ENCODE results near the gene KLHL29. TPM values are rescaled to one million over a fixed set of nuclear protein-coding genes. Genes with fewer than 3 reads are reported as not detected.

KLHL29 gene
- total RNA-seq, 1 donor, result 14.7 TPM

DNA sequence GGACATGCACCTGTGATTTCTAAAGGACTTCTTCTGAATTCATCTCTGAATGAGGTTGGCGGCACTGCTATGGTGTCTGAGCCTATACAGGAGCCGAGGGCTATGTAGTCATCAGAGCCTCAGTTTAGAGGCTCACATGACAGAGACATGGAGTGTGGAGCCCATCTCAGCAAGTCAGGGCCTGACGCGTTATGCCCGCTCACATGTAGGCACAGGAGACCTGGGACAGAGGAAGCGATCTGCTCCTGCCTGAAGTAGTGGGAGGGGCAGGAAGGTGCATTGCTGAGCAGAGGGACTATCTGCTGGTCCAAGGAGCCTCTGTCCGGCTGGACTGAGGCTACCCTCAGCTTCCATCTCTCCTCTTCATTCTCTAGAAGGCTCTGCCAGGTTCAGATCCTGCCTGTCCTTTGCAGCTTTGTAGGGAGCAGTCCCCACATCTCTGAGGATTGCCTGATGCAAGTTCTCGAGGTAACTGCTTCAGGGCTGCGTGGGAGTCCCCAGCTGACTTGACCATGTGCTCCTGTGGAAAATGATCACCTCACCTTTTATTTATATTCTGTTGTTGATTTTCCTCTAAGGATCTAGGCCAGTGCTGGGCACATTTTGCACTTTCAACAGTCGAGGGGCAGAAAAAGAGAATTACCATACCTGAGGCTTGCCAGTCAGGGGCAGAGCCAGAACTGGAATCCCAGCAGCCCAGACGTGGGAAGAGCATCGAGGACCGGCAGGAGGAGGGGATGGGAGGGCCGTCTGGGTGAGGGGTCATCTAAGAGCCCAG is 16.6 kb downstream of the KLHL29 start:
- DNase-seq (ENCODE audit: low read depth), result no peak
- no peak for TF ChIP-seq CTCF (IDR thresholded peaks at IDR 0.05; ENCODE audit: insufficient read depth, low read depth, low read length)
- no peak overlapping the region for H3K4me3 ChIP-seq (ENCODE audit: low read depth, low read length)

GRCh38 chr2:23402205-23402740 is 17.3 kb downstream of the KLHL29 start:
- DNase-seq (ENCODE audit: low read depth), result no peak
- no peak for TF ChIP-seq CTCF (IDR thresholded peaks at IDR 0.05; ENCODE audit: insufficient read depth, low read depth, low read length)

DNA sequence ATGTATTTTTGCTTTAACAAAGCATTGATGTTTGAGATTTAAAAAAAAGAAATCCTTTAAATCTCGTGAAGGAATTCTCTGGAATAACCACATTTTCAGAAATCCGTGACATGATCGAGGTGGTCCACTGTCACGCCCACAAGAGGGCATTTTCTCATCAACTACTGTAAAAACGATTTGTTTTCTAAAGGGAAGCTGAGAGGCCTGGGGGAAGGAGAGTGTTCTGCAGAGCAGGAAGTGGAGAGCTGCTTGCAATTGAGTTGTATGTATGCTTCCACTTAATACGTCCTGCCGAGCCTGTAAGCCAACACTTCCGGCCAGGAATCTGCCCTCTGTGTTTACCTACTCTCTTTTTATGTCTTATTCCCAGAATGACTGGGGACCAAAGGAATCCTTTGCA is 19.4 kb downstream of the KLHL29 start:
- DNase-seq (ENCODE audit: low read depth), result peak; percentile 84
- no peak overlapping the region for H3K4me3 ChIP-seq (ENCODE audit: low read depth, low read length)
- TF ChIP-seq CTCF (IDR thresholded peaks at IDR 0.05; ENCODE audit: insufficient read depth, low read depth, low read length), result peak; percentile 27

More at GRCh38 chr2:23402205-23402740, 17.3 kb downstream of the KLHL29 start:
- no peak overlapping the region for H3K4me3 ChIP-seq (ENCODE audit: low read depth, low read length)

- no peak for DNase-seq (ENCODE audit: low read depth)
- no peak overlapping the region for H3K4me3 ChIP-seq (ENCODE audit: low read depth, low read length)
- TF ChIP-seq CTCF (IDR thresholded peaks at IDR 0.05; ENCODE audit: insufficient read depth, low read depth, low read length), result no peak
These were observed 24.3 kb downstream of the KLHL29 start for GRCh38 chr2:23409248-23409647.

- no peak overlapping the region for H3K4me3 ChIP-seq (ENCODE audit: low read depth, low read length)
- TF ChIP-seq CTCF (IDR thresholded peaks at IDR 0.05; ENCODE audit: insufficient read depth, low read depth, low read length), result no peak
- DNase-seq (ENCODE audit: low read depth), result peak; percentile 92
These were observed 25.6 kb downstream of the KLHL29 start for GRCh38 chr2:23410596-23410995.

DNA sequence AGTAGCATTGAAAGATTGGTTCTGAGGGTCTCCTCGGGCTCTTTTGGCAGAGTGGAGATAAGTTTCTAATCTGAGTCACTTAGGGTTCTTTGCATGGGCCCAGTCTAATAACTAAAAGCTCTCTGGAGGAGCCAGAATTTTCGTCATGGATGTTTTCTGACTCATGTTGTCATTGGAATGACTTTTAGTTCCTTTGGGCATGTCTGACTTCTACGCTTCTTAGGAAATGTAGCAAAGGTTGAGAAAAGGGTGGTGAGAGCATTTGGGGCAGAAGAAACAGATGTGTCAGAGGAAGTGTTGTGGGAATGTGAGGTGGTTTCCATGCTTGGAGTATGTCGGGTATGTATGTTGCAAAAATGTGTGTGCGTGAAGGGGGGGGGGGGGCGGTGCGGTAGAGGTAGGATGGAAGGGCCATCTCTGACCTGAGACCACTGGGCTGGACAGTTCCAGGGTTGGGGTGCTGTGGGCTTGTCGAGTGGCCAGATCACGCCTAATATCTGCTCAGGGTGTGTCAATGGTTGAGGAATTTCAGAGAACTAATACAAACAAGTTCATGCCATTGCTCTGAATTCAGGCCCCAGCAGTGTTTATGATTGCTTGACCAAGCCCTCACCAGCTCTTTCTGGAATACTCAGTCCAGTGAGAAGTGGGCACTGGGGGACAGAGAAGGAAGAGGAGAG is 26.9 kb downstream of the KLHL29 start:
- DNase-seq (ENCODE audit: low read depth), result peak; percentile 88
- no peak overlapping the region for H3K4me3 ChIP-seq (ENCODE audit: low read depth, low read length)
- no peak for TF ChIP-seq CTCF (IDR thresholded peaks at IDR 0.05; ENCODE audit: insufficient read depth, low read depth, low read length)

All from fibroblast of villous mesenchyme (primary cell).